Stomach (tissue), 9 donors: ENCODE data around the gene CSF1. TPM values are rescaled to one million over a fixed set of nuclear protein-coding genes. Genes with fewer than 3 reads are reported as not detected.

Experiments used
- DNase-seq, 2 donors: peaks; one replicate each; pipeline versions ENCODE4 v3.0.0 to v3.0.0-alpha.2; 2013 to 2019
- H3K27ac ChIP-seq, 5 donors: fragments of 200-600 bp in 4 of 5; sonication (generic) in 4 of 5; one replicate each; pipeline ENCODE4 v1.5.1; 2013 to 2019; ENCODE audit warnings: mild to moderate bottlenecking in 1 of 5, moderate library complexity in 1 of 5
- H3K27me3 ChIP-seq, 3 donors: fragments of 200-600 bp; sonication (generic); one replicate each; pipeline ENCODE4 v1.5.1; 2017 to 2019; ENCODE audit warnings: mixed run types in 1 of 3
- H3K36me3 ChIP-seq, 4 donors: fragments of 200-600 bp; sonication (generic); 1 replicate in 3 of 4; 2 replicates in 1 of 4; pipeline ENCODE4 v1.5.1; 2016 to 2019
- H3K4me1 ChIP-seq, 4 donors: fragments of 200-600 bp; sonication (generic); one replicate each; pipeline ENCODE4 v1.5.1; 2016 to 2019
- H3K4me3 ChIP-seq, 4 donors: fragments of 200-600 bp; sonication (generic) in 3 of 4; one replicate each; pipeline ENCODE4 v1.5.1; 2016 to 2019; ENCODE audit warnings: mild to moderate bottlenecking in 1 of 4
- H3K9me3 ChIP-seq, 4 donors: fragments of 200-600 bp; sonication (generic); one replicate each; pipeline ENCODE4 v1.5.1; 2016 to 2019
- EP300 ChIP-seq: sonication (generic); formaldehyde crosslinking; IDR thresholded peaks from one replicate; pipeline ENCODE4 v1.6.1; 2017; ENCODE audit warnings: antibody characterized with exemption
- POLR2A ChIP-seq, 4 donors: fragments of 450-650 bp; IDR thresholded peaks; one replicate each; pipeline ENCODE4 v1.6.1; 2016; ENCODE audit warnings: antibody characterized with exemption in 4 of 4, control low read depth in 2 of 4, mild to moderate bottlenecking in 1 of 4, moderate library complexity in 1 of 4
- POLR2AphosphoS5 ChIP-seq, 3 donors: sonication (generic); formaldehyde crosslinking; IDR thresholded peaks; one replicate each; pipeline ENCODE4 v1.6.1; 2016; ENCODE audit warnings: antibody characterized with exemption in 3 of 3
- WGBS, 5 donors: extraction: QIAGEN DNeasy Blood & Tissue Kit in 3 of 5; methylation state at CpG; one replicate each; pipeline versions ENCODE4 v1.1.5 to v1.1.7; 2013 to 2018; 5-methylcytosine and 5-hydroxymethylcytosine counted together
- intact Hi-C: fragments of 100-400 bp; cut with DNase I; formaldehyde crosslinking; loops from one replicate; pipeline ENCODE4 v1.15.1; 2023; ENCODE audit warnings: low total_unique reads
- polyA plus RNA-seq, 3 donors: library from polyadenylated mRNA; stranded (reverse); fragments of 200-250 nt; gene quantifications; one replicate each; pipeline ENCODE4 v1.2.3, GENCODE V29; 2013
- total RNA-seq, 5 donors: library from RNA; depleted of rRNA; stranded (reverse); fragments of >200 nt; gene quantifications; one replicate each; pipeline versions ENCODE4 v1.1.0 to v1.2.3, GENCODE V29; 2014 to 2016
- TF ChIP-seq, protein P1 (sequence below), 7 experiments: fragments of 450-650 bp in 4 of 7; fragments of 200-600 bp in 3 of 7; sonication (generic) in 3 of 7; IDR thresholded peaks; one replicate each; pipeline ENCODE4 v1.5.1; 2016 to 2019; ENCODE audit warnings: antibody characterized with exemption in 7 of 7, control low read depth in 2 of 7, mild to moderate bottlenecking in 1 of 7
- donor health status: healthy with polysubstance abuse.
- donor health status: Bipolar disorder and iron deficiency.
- donor health status: healthy.

CSF1 gene
- total and polyA plus RNA-seq, 8 donors: 6.6 to 82.3 (median 11.9) TPM

DNA sequence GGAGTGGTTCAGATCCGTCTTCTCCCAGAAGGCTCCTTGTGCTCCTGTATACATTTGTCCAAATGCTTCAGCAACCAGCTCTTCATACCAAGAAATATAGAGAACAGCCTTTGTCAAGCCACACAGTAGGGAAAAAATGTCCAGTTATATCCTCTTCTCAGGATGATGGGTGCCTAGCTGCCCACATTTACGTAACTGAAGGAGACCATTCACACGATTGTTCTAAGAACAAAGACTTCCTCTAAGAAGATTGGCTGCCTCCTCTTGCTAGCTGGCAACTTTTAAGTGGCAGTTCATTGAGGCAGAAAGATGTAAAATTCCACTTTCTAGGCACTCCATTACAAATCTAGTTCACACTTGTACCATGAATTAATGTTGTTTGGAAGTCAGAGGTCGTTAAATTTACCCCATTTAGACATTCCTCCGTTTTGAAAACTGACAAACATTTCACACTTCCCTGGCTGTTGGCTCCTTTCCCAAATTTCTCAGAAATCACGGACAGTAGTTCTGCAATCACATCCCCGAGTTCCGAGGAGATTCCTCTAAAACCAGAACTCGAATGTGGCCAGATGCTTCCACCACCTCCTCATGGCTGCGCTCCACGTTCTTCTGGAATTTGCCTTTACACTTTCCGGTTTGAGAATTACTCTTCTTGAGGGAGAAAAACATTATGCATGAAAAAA is 45.6 kb upstream of the CSF1 start:
- TF ChIP-seq, protein P1, sequence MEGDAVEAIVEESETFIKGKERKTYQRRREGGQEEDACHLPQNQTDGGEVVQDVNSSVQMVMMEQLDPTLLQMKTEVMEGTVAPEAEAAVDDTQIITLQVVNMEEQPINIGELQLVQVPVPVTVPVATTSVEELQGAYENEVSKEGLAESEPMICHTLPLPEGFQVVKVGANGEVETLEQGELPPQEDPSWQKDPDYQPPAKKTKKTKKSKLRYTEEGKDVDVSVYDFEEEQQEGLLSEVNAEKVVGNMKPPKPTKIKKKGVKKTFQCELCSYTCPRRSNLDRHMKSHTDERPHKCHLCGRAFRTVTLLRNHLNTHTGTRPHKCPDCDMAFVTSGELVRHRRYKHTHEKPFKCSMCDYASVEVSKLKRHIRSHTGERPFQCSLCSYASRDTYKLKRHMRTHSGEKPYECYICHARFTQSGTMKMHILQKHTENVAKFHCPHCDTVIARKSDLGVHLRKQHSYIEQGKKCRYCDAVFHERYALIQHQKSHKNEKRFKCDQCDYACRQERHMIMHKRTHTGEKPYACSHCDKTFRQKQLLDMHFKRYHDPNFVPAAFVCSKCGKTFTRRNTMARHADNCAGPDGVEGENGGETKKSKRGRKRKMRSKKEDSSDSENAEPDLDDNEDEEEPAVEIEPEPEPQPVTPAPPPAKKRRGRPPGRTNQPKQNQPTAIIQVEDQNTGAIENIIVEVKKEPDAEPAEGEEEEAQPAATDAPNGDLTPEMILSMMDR (IDR thresholded peaks at IDR 0.05): no peak
- TF ChIP-seq EP300 (no peak), POLR2AphosphoS5 (IDR thresholded peaks at IDR 0.05) (peak in 1 of 3 donors; percentile 45)
- peak in 1 of 2 donors; percentile 59 for DNase-seq
- H3K36me3 ChIP-seq: no peaks in the 10 kb centered on the region
- peak overlapping the region in 4 of 5 donors; percentile 20 to 58 (median 47) for H3K27ac ChIP-seq
- peaks cover 0 to 21% (median 12%) of the 10 kb centered on the region in 4 donors for H3K4me1 ChIP-seq
- no peak overlapping the region for H3K4me3 ChIP-seq
- intact Hi-C loops: no loop called here
- H3K27me3 ChIP-seq: no peaks in the 10 kb centered on the region
- WGBS, 5 donors: 58 to 79% (median 71%) methylated on average over 11 to 12 of the region's 12 CpGs
- no peaks in the 10 kb centered on the region for H3K9me3 ChIP-seq

- Histone ChIP-seq H3K36me3 (no peaks in the 10 kb centered on the region), H3K27me3 (no peaks in the 10 kb centered on the region), H3K4me3 (no peak overlapping the region), H3K4me1 (peaks cover 0 to 21% (median 12%) of the 10 kb centered on the region in 4 donors), H3K27ac (peak overlapping the region in 1 of 5 donors; percentile 58), H3K9me3 (no peaks in the 10 kb centered on the region)
- intact Hi-C loops: no loop called here
- no peak for TF ChIP-seq POLR2A (IDR thresholded peaks at IDR 0.05)
- TF ChIP-seq, protein P1 (IDR thresholded peaks at IDR 0.05): no peak
- TF ChIP-seq POLR2AphosphoS5 (IDR thresholded peaks at IDR 0.05): no peak
- WGBS, 5 donors: 97 to 99% (median 97%) methylated on average over 2 of the region's 2 CpGs
- no peak for DNase-seq
Measured at GRCh38 chr1:109866071-109866470, 44.6 kb upstream of the CSF1 start.

- Histone ChIP-seq H3K27ac (peak overlapping the region in 3 of 5 donors; percentile 35 to 64 (median 58)), H3K27me3 (no peaks in the 10 kb centered on the region), H3K4me1 (peaks cover 12 to 45% (median 22%) of the 10 kb centered on the region in 4 donors), H3K4me3 (no peak overlapping the region), H3K36me3 (no peaks in the 10 kb centered on the region), H3K9me3 (no peaks in the 10 kb centered on the region)
- intact Hi-C loops: no loop called here
- TF ChIP-seq, protein P1 (IDR thresholded peaks at IDR 0.05): no peak
- no peak for TF ChIP-seq EP300
- TF ChIP-seq POLR2A (IDR thresholded peaks at IDR 0.05): no peak
- no peak for TF ChIP-seq POLR2AphosphoS5 (IDR thresholded peaks at IDR 0.05)
- WGBS, 5 donors: 62 to 71% (median 66%) methylated on average over 3 of the region's 3 CpGs
- no peak for DNase-seq
Measured at GRCh38 chr1:109873278-109874175, 37.1 kb upstream of the CSF1 start.

DNA sequence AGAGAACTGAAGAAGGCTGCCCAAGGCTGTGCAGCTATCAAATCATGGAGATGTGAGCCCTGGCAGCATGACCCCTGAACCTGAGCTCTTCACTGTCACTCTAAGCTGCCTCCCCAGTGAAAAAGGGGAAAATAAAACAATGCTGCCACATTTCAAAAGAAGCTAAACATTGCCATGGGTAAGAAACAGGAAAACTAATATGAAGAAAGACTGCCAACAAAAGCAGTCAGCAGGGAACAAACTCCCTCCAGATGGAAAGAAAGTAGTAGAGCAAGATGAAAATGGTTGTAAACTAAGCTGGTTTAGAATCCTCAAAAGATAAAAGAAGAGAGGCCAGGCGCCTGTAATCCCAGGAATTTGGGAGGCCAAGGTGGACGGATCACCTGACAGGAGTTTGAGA is 36.2 kb upstream of the CSF1 start:
- TF ChIP-seq POLR2AphosphoS5 (IDR thresholded peaks at IDR 0.05) (no peak), EP300 (no peak), POLR2A (IDR thresholded peaks at IDR 0.05) (no peak)
- TF ChIP-seq, protein P1 (IDR thresholded peaks at IDR 0.05): no peak
- no peak overlapping the region for H3K27ac ChIP-seq
- 78 to 94% (median 93%) methylated on average over 2 of the region's 2 CpGs for WGBS, 5 donors

More for the DNA sequence above, 36.2 kb upstream of the CSF1 start:
- H3K36me3 ChIP-seq: no peaks in the 10 kb centered on the region
- H3K9me3 ChIP-seq: no peaks in the 10 kb centered on the region
- H3K27me3 ChIP-seq: no peaks in the 10 kb centered on the region
- H3K4me1 ChIP-seq: peaks cover 12 to 47% (median 22%) of the 10 kb centered on the region in 4 donors
- no peak for DNase-seq
- no peak overlapping the region for H3K4me3 ChIP-seq
- intact Hi-C loops: no loop called here
